Measurements from ENCODE around the gene TMEM183A.

TMEM183A gene

GRCh38 chr1:203034422-203035110 is 27.4 kb downstream of the TMEM183A start:
- TF ChIP-seq, protein P1, sequence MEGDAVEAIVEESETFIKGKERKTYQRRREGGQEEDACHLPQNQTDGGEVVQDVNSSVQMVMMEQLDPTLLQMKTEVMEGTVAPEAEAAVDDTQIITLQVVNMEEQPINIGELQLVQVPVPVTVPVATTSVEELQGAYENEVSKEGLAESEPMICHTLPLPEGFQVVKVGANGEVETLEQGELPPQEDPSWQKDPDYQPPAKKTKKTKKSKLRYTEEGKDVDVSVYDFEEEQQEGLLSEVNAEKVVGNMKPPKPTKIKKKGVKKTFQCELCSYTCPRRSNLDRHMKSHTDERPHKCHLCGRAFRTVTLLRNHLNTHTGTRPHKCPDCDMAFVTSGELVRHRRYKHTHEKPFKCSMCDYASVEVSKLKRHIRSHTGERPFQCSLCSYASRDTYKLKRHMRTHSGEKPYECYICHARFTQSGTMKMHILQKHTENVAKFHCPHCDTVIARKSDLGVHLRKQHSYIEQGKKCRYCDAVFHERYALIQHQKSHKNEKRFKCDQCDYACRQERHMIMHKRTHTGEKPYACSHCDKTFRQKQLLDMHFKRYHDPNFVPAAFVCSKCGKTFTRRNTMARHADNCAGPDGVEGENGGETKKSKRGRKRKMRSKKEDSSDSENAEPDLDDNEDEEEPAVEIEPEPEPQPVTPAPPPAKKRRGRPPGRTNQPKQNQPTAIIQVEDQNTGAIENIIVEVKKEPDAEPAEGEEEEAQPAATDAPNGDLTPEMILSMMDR (conservative IDR thresholded peaks at IDR 0.05) = no peak
- H3K27ac ChIP-seq = no peak overlapping the region

DNA sequence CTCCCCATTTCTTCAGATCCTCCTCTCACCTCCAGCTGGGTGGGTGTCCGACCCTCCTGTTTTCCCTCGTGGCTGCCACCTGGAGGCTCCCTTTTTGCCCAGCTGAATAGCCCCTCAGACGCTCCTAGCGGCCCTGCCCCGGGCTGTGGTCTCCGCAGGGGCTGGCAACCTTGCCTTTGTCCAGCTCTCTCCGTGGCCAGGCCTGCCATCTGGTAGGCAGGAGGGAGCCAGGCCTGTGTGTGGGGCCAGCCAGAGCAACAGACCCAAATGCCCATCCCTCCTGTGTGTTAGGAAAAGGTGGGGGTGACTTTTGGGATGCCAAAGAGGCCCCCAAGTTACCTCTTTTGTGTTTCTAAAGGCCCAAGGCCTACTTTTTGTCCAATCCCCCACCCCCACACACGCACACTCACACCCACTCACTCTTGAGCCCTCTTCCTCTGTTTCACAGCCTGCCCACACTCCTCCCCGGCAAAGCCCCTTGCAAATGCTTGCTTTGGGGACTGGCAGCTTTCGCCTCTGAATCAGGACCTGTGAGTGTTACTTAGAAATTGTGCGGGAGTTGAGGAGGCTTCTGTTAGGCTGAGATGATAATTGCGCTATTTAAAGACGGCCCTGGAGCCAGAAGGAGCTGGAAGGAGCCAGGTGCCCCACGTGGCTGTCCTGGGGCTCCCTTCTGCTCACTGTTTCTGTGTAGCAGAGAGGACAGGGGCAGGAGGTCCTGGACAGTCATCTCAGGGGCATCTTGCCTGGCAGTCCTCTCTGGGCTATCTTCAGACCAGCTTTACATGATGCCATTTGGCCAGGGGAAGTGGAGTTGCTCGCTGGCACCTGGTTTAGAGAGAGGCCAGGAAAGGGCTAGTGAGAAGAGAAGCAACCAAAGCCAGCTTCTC is 28.2 kb downstream of the TMEM183A start:
- TF ChIP-seq, protein P1 (conservative IDR thresholded peaks at IDR 0.05) = no peak
- no peak overlapping the region for H3K27ac ChIP-seq

GRCh38 chr1:203036135-203036534 is 29.0 kb downstream of the TMEM183A start:
- no peak overlapping the region for H3K27ac ChIP-seq
- TF ChIP-seq, protein P1 (conservative IDR thresholded peaks at IDR 0.05) = no peak

DNA sequence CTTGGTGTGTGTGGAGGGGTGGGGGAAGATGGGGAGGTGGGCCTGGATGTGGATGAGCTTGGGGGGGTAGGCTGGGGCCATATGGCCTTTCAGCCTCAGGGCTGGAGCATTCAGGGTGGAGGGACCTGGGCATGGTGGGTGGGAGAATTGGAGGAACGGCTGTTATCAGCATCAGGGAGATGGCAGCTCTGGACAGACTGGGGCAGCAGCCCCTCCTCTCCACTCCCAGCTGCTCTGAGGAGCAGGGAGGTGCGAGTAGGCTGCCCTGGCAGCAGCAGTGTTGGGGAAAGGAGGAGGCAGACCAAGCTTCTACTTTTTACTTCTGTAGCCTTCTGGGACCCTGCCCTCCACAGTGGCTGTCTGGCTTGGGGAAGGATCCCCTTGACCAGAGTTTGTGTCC is 29.4 kb downstream of the TMEM183A start:
- TF ChIP-seq, protein P1 (conservative IDR thresholded peaks at IDR 0.05) = no peak
- no peak overlapping the region for H3K27ac ChIP-seq

DNA sequence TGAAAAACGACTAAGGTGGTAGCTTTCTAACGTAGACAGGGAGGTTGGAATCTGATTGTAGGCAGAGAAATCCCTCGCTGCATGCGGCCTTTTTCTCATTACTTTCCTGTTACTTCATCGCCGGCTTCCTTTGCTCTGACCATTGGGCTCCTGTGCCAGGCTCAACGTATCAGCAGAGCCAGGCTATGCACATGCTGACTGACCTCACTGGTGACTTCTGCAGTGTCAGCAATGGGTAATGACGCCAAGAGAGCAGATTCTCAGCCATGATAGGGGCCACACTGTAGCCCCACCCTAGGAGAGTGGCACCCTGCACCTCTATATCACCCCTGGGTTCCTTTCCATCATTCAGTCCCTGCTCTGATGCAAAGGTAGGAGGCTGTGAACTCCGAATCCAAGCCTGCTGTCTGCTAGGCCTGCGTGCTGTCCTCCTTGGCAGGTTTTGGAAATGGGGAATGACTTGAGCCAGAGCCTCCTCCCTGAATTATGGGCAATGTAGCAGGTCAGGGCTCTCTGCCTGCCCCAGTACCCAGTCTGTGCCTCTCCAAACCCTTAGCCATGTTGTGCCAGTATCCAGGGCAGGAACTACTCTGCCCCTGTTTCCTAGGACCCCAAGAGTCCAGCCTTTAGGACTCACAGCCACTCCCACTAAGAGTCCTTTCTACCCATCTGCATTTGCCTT is 30.5 kb downstream of the TMEM183A start:
- no peak overlapping the region for H3K27ac ChIP-seq
- TF ChIP-seq, protein P1 (conservative IDR thresholded peaks at IDR 0.05) = no peak

DNA sequence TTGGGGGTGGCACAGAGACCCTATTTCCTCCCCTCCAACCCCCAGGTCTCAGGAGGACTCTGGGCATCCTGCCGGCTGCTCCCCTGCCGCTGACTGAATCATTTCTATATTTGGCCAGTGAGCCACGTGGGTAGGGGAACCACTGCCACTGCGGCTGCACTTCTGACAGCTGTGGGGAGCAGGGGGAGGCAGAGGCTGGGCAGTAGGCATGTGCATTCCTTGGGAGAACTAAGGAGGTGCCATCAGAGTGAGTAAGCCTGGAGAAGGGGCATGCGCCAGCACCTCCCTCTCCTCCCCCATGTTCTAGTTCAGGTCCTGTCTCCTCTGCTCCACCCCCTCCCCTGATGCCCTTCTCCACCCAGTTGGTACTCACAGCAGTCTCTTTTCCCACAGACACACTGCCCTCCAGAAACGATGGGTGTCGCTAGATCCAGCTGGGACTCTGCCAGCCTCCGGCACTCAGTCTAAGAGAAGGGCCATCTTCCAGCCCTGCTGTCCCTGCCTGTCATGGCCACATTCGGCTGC is 31.1 kb downstream of the TMEM183A start:
- H3K27ac ChIP-seq = no peak overlapping the region

More for the DNA sequence above, 31.1 kb downstream of the TMEM183A start:
- TF ChIP-seq, protein P1 (conservative IDR thresholded peaks at IDR 0.05) = no peak

All from VCaP (cell line).